Fibroblast of skin of left biceps (primary cell): ENCODE measurements around the gene FAM25G.
"Not testable (repeated sequence)": the region's sequence is repeated elsewhere in the genome, so short reads cannot be mapped to it uniquely, and the experiment has no call there.

Experiments used
- DNase-seq, 2 experiments: peaks; one replicate each; pipeline ENCODE4 v3.0.0-alpha.2; 2013; ENCODE audit warnings: low read depth in 2 of 2

FAM25G gene

DNA sequence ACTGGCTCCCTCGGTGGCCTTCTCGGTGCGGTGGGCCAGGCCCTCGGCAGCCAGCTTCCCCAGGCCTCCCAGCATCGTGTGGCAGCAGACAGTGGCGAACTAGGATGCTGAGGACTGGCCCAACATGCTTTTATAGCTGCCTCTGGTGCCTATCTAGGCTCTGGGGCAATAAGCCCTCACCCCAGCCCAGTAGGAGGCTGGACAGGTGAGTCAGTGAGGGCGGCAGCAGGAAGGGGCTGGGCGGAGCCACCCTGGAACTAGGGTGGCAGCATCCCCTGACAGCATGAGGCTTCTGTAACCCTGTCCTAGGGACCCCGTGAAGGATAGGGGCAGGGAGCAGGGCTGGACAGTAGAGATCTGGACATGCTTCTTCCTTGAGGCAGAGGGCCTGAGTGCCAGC is at the start of gene FAM25G:
Gene FAM25G, minus strand, starts transcription at position 101 of the 400 bp plus-strand sequence. Its CDS starts 26 bp downstream, at position 75.
- DNase-seq = not testable (repeated sequence)

DNA sequence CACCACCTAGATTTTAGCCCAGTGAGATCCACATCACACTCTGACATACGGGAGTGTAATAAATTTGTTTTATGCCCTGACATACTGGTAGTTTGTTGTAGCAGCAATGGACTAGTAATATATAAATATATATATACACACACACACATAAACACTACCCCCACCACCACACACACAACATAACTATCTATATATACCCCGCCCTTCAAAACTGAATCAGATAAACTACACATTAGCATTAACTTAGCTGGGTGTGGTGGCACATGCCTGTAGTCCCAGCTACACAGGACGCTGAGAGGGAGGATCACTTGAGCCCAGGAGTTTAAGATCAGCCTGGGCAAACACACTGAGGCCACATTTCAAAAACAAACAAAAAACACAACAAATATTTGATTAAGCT is 44.9 kb upstream of the FAM25G start:
- not testable (repeated sequence) for DNase-seq

DNA sequence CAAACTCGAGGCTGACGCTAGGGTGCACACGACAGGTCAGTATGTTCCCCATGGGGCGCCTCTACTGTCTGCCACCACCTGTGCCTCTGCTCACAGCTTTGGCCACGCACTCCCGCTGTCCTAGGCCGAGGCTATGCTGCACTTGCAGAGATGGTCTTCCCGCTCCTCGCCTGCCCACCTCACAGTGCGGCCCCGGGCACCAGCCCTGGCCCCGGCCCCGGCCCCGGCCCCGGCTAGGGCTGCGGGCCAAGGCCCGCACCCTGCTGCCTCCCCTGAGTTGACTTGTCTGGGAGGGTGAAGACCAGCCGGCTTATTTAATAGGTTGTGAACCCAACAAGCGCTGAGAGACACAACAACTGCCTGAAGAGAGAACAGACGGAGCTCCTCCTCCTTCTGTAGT is 32.0 kb upstream of the FAM25G start, which contains the start of gene AGAP9:
Gene AGAP9, minus strand, starts transcription at position 164 of the 400 bp plus-strand sequence. Its CDS starts 112 bp downstream, at position 52.
- not testable (repeated sequence) for DNase-seq

DNA sequence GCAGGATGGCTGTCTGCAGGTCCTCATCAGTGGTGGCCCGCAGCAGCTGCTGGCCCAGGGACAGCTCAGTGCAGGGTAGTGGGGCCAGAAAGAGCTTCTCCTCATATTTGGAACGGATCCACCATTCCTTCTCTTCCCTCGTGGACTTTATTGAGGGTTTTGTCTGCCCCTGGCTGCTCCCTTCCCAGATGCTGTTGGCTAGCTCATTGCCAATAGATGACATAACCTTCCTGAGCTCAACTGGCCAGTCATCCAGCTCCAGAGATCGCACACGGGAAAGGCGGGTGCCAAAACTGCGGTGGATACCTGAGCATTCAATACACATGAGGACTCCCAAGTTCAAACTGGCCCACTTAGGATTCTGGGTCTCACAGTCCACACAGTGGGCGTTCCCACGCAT is 10.8 kb upstream of the FAM25G start:
- not testable (repeated sequence) for DNase-seq

DNA sequence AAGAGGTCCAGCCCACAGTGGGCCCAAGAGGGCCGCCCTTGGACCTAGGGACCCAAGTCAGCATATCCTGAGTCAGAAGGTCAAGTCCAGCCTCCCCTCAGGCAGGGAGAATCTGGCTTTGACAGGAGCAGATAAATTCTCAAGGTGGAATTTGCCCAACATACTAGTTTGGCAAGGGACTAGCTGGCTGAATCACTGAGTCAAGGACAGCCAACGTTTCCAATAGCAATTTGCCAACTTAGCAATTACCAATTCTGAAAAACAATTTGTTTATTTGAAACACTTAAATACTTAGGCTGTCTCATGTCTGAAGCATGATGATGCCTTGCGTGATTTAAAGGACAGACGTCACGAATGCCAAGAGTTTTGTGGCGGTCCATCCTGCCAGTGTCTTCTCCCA is 2.7 kb upstream of the FAM25G start:
- DNase-seq = not testable (repeated sequence)

DNA sequence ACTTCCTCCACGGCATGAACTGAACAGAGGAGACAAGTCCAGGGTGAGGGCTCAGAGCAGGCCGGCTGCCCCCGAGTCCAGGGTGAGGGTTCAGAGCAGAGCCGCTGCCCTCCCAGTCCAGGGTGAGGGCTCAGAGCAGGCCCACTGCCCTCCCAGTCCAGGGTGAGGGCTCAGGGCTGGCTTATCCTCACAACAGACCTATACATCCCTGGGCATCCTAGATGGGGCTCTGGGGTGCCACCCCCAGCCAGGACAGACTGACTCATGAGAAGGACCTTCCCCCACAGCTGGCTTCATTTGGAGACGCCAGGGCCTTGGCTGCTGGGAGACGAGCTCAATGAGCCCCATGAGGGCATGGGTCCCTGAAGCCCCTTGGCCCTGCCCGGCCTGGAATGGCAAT is 1.9 kb downstream of the FAM25G start:
- DNase-seq = not testable (repeated sequence)

DNA sequence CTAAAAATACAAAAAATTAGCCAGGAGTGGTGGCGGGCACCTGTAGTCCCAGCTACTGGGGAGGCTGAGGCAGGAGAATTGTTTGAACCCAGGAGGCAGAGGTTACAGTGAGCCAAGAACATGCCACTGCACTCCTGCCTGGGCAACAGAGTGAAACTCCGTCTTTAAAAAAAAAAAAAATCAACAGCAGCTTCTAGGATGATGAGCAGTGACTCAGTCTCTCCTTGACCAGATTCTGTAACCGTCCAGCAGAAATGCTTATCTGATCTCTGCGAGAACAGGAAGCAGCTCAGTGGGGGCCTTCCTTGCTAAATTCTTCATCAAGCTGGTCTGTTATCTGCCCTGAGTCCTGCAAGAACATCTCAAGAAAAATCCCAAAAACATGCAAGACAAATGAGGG is 5.6 kb downstream of the FAM25G start:
- DNase-seq = peak in 1 of 2 experiments; percentile 10

DNA sequence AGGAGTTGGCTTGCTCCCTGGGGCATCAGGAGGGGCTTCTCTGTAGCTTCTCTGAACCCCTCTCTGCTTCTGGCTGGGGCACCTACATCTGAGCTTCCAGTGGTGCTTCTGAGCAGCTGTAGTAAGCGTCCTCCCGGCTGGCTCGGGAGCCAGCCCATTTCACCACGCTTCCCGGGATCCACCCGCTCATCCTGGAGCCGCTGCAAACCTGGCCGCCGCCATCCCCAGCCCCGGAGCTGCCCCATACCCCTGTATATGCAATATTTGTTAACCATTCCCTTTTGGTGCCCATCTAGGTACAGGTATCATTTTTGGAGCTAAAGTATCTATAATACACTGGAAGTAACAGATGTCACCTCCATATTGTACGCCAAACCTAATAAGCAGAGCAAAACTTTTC is 6.7 kb downstream of the FAM25G start:
- DNase-seq = not testable (repeated sequence)

DNA sequence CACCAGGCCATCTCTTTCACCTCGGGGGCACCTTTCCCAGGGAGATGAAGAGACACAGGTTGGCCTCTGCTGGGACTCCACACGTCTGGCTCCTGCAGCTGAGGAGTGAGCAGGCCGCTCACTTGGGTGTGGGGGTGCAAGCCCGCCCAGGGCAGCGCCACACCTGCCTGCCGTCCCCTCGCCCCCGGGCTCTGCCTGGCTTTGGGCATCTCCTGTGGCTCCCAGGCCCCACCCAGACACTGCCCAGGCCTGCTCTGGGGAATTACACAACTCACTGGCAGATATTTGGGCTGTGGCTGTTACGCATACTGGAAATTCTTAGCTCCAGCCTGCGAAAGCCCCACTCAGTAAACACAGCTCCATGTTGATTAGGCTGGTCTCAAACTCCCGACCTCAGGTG is 7.6 kb downstream of the FAM25G start, which contains the start of gene ANXA8:
Gene ANXA8, minus strand, starts transcription at position 193 of the 400 bp plus-strand sequence. Its CDS starts 182 bp downstream, at position 11.
- DNase-seq = not testable (repeated sequence)

DNA sequence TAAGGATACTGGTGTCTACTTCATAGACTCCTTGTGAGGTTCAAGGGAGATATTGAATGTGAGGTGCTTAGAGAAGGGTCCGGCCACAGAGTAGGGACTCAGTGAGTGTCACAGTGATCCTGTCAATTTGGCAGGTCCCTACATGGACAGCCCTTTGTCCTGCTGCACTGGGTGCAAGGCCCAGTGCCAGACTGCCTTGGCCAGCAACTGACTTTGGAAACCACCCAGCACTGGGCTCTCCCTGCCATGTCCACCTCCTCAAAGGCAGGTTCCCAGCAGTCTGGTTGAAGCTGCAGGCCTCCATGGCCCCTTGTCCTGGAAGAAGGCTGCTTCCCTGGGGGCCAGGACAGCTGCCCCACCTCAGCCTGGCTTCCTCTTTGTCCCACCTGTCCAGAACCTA is 9.1 kb downstream of the FAM25G start:
- not testable (repeated sequence) for DNase-seq

DNA sequence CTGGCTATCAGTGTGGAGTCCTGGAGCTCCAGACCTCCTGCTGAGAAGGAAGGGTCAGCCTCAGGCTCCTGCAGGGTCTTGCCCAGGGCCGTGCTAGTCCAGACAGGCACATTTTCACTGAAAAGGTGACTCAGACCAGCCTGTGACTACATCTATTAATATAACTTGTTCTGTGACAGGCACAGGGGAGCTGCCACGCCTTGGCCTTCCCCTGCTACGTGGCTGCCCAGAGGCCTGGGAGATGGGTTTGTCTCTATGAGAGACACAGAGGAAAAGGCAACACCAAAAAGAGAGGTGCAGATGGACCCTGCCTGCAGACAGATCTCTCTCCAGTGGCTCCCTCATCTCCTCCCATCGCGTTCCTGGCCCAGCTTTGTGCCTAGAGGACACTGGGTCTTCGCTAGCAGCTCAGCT is 9.7 kb downstream of the FAM25G start:
- not testable (repeated sequence) for DNase-seq

DNA sequence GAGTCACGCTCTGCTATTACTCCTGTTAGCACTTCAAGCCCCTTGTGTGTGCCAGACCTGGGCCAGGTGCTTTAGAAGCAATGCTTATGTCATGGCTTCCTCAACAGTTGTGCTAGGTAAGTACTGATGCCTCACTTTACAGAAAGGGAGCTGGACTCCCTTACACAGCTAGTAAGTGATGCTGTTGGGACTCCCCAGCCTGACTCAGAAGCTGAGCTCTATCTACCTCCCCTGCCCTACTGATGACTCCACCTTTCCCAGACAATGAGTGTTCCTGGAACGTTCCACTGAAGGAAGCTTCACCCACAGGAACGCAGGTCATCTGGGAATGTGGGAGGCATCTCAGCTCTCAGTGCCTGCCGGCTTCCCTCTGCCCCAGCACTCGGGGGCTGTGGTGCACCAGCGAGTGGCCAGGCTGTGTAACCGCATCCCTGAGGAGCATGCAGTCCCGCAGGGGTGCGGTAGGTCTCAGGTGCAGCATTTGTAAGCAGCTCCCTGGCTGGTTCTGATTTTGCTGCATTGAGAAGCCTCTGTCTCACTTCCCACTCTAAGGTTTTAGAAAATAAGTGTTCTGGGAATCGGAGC is 10.2 kb downstream of the FAM25G start:
- DNase-seq = not testable (repeated sequence)

DNA sequence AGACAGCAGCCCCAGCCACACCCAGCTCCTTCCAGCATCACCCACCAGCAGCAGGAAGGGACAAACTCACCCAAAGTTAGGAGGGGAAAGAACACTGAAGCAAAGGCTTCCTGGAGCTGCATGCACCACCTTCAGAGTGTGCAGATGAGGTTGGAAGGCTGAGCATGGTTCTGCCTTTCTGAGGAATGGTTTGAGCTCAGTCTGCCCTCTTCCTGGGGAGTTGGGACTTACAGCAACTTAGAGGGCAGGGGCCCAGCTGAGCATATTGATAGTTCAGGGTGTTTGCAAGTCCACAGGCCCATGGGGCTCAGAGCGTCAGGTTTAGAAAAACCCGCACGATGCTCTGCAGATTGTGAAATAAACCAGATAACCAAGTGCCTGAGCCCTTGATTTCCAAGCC is 11.4 kb downstream of the FAM25G start:
- DNase-seq = not testable (repeated sequence)

DNA sequence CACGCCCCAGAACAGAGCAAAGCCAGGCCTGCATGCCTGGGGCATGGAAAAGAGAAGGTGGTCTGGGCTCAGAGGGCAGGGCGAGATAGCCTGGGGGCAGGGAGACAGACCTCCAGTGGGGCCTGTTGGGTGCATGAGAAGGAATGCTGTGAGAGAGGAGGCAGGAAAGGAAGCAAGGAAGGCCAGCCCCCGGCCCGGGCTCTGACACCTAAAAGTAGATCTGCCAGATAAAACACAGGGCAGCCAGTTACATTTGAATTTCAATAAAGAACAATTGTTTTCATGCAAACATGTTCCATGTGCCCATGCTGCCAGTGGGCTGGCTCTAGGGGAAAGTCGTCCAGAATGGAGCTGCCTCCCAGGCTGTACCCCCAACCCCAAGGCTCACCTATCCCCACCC is 13.4 kb downstream of the FAM25G start:
- DNase-seq = not testable (repeated sequence)

DNA sequence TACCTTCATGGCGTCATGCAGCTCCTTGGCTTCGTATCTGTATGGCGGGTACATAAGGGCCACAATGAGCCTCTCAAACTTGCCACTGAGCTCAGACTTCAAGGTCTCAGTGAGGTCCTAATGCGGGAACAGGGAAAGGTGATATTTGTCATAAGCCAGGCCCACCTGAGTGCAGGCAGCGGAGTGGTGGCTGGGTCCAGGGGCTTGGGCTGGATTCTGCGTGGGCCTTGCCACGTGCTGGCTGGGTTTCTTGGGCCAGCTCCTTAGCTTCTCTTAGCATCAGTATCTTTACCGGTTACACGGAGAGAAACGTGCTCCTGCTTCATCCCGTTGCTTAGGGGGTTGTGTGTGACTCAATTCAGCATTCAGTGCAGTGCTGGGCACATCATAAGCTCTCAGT is 14.4 kb downstream of the FAM25G start:
- DNase-seq = not testable (repeated sequence)

DNA sequence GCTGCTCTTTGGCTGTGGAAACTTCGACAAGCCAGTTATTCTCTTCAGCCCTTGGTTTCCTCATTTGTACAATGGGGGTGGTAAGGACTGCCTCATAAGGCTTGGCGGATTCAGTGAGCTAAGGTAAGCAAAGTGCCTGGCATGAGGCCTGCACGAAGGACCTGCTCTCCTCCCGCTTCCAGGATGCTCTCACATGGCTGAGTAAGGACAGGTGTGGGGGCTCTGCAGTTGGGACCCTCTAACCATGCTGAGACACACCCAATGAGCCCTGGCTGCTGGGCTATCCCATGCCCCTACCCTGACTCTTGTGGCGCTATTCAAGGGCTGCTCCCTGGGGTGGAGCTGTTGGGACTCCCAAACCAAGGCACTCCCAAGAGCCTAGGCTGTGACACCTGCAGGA is 16.4 kb downstream of the FAM25G start:
- not testable (repeated sequence) for DNase-seq

DNA sequence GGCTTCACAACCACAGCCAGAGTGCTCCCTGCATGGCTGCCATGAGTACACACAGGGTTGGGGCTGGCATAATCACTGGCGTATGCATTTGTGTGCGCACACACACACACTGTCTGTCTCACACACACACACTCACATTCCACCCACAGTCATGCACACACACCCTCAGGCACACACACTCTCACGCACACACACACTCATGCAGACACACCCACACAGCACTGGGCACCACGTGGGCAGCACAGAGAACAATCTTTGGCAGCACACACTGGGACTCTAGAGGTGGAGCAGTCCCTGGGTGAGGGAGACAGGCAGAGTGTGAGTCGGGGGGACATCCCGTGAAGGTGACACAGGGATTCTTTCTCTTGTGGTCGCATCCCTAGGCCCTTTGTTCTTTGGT is 18.0 kb downstream of the FAM25G start:
- not testable (repeated sequence) for DNase-seq

DNA sequence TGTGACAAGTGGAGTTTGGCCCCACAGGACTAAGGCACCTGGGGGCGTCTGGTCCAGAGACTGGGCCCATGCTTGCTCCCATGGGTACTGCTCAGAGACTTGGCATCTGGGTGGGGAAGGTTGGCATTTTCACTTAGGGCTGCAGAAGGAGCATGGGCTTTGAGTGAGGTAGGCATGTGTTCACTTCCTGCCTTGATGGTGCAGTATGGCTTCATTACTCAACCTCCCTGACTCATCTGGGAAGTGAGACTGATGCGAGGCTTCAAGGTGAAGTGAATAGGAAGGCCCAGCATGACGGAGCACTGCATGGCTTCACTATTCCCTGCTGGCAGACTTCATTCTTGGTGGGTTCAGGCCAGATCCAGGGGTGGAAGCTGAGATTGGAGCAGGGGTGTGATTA is 18.9 kb downstream of the FAM25G start:
- DNase-seq = not testable (repeated sequence)

DNA sequence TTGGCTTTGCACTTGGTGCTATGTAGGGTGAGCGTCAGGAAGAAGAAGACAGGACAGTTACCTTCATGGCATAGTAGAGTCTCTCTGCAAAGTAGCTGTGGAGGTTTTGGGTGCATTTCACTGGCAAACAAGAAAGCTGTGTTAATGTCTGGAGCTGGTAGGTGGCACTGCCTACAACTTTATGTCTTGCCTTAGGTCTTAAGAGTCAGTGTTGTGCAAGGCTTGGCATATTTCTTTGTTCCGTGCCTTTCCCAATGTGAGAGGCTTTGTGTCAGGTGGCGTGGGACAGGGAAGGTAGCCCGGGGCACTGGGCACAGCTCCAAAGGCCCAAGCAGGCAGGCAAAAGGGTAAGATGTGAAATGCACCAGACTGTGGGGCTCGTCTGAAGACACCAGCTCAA is 19.4 kb downstream of the FAM25G start:
- DNase-seq = not testable (repeated sequence)

DNA sequence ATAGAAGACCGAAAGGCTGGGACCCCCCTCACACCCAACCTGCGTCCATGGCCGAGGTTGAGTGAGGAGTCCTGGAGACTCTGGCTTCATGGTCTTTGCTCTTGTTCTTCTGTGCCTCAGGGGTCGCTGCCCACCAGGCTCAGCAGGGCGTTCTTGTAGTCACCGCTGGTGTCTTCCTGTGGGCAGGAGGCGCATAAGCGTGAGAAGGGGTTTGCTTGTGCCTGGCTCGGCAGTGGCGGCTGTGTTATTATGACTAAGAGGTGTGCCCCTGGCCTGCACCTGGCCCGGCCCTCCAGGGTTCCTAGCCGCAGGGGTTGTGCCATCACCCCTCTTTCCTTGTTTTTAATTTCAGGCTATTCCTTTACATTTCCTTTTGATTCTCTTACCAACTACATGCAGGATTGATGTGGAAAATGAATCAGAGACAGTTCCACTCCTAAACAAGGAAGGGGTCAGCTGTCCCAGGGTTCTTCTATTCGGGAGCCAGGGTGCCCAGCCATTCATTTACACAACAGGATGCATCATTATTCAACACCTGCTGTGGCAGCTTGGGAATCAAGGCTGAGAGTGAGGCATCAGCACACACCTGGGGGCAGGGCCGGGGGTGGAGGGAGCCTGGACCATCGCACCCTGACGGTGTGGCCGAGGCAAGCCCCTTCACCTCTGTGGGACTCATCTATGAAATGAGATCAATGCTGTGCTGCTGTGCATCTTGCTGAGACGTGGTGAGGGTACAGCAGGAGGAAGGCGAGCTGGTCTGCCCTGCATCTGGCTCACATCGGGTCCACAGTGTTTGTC is 22.6 kb downstream of the FAM25G start:
- not testable (repeated sequence) for DNase-seq

DNA sequence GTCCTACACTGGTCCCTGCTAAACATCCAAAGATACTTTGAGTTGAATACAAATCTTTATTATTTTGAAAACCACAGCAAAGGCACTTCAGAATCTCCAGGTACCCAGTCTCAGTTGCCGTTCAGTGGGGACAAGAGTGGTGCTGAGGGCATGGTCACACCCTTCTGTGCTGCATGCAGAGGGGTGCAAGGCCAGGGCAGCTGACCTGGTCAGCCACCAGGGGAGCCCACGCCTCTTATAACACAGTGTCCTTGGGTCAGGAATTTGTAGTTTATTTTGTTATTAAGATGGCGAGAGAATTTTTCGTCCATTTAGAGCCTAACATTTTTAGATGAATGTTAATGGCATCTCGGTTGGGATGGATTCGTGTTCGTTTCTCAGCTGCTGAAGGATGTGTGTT is 23.5 kb downstream of the FAM25G start:
- not testable (repeated sequence) for DNase-seq

DNA sequence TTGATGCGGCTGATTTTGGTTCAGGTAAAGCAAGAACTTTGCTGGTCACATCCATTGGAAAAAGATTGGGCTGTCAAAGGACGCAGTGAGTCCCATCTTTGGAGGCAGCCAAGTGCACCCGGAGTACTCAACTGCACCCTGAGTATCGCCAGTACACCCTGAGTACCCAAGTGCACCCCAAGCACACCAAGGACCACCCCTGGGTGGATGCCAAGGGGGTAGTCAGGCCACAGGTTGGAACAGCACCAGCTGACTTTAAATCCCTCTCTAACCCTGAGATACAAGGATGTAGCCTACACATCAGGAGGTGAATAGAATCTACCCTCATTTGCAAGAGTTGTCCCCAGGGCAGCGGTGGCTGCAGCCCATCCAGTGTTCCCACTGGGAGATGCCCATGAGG is 24.0 kb downstream of the FAM25G start:
- not testable (repeated sequence) for DNase-seq
